Subcutaneous abdominal adipose tissue (tissue), 5 donors: ENCODE results near the gene P3R3URF.
A peak's percentile ranks its signal among the peaks of the same experiment; 100 is the strongest.
"Not testable (repeated sequence)": the region's sequence is repeated elsewhere in the genome, so short reads cannot be mapped to it uniquely, and the experiment has no call there.

Experiments used
- H3K27ac ChIP-seq: one replicate; pipeline ENCODE4 v1.7.0; 2013; ENCODE audit warnings: low read depth, mild to moderate bottlenecking, inconsistent platforms, low read length, moderate library complexity
- H3K27me3 ChIP-seq, 5 donors: one replicate each; pipeline ENCODE4 v1.7.0; 2013; ENCODE audit warnings: low read length in 5 of 5, inconsistent platforms in 1 of 5; ENCODE audit not compliant: control insufficient read depth in 5 of 5, insufficient read depth in 4 of 5
- H3K36me3 ChIP-seq, 5 donors: one replicate each; pipeline ENCODE4 v1.7.0; 2013; ENCODE audit warnings: low read length in 5 of 5; ENCODE audit not compliant: control insufficient read depth in 5 of 5, insufficient read depth in 5 of 5
- H3K4me1 ChIP-seq, 5 donors: one replicate each; pipeline ENCODE4 v1.7.0; 2013; ENCODE audit warnings: low read length in 5 of 5, mild to moderate bottlenecking in 3 of 5, moderate library complexity in 1 of 5; ENCODE audit not compliant: control insufficient read depth in 5 of 5, insufficient read depth in 5 of 5
- H3K4me3 ChIP-seq, 5 donors: one replicate each; pipeline ENCODE4 v1.7.0; 2013; ENCODE audit warnings: low read length in 5 of 5, low read depth in 1 of 5
- H3K9ac ChIP-seq, 5 donors: one replicate each; pipeline ENCODE4 v1.7.0; 2013; ENCODE audit warnings: low read length in 5 of 5, mild to moderate bottlenecking in 4 of 5, moderate library complexity in 3 of 5
- H3K9me3 ChIP-seq, 5 donors: one replicate each; pipeline ENCODE4 v1.7.0; 2013; ENCODE audit warnings: low read length in 5 of 5; ENCODE audit not compliant: control insufficient read depth in 5 of 5
- donor health status: healthy.
- donor health status: healthy.
- donor health status: healthy.
- donor health status: healthy.
- donor health status: healthy.

The P3R3URF gene

DNA sequence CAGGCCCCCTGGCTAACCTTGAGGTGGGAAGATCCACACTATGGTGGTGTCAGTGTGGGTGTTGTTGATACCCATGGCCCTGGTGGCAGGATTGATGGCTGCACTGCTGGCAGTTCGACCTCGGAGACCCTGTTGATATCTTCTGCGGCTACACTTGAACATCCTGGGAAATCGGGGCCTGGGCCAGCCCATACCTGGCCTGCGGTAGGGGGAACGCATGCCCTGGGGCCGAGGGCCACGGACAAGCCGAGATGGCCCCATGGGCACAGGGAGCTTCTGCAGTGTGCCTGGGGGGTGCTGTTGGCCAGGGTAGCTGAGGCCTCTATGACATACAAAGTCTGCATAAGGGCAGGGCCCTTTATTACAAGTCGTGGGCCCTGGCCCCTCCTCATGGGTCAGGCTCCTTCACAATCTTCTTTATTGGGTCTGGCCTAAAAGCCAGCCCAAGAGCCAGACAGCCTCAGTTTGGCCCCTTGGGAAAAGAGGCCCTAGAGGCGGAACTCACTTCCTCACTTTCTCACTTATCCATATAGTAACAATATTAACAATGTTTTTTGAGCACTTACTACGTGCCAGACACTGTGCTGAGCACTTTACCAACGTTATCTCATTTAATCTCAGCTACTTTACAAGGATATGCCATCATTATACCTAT lies at the start of gene P3R3URF:
P3R3URF (minus strand) TSS at position 278 of the 655 bp plus-strand sequence; CDS start at position 261, 17 bp downstream.
- Histone ChIP-seq H3K36me3 (no peaks in the 10 kb centered on the region), H3K27ac (no peak within 1 kb of the TSS), H3K4me1 (peaks cover 10 to 56% (median 25%) of the 10 kb centered on the region in 5 donors), H3K27me3 (peaks cover 0 to 9% (median 0%) of the 10 kb centered on the region in 5 donors), H3K9me3 (no peaks in the 10 kb centered on the region), H3K4me3 (no peak within 1 kb of the TSS), H3K9ac (peak within 1 kb of the TSS in 1 of 5 donors; percentile 45)

DNA sequence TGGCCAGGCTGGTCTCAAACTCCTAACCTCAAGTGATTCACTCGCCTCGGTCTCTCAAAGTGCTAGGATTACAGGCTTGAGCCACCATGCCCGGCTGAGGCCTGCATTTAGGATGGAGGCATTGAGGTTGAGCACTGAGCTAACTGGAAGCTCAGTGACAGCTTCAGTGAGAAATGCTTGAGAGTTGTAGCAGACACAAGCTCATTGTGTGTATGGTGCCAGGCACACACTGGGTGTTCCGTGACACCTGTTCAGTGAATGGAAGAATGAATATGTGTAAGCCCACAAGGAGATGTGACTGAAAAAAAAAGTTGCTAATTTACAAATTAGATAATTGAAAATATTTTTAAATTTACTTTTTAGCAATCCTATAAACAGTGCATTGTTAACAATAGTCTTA lies 48.7 kb upstream of the P3R3URF start:
- no peak overlapping the region for H3K27ac ChIP-seq

DNA sequence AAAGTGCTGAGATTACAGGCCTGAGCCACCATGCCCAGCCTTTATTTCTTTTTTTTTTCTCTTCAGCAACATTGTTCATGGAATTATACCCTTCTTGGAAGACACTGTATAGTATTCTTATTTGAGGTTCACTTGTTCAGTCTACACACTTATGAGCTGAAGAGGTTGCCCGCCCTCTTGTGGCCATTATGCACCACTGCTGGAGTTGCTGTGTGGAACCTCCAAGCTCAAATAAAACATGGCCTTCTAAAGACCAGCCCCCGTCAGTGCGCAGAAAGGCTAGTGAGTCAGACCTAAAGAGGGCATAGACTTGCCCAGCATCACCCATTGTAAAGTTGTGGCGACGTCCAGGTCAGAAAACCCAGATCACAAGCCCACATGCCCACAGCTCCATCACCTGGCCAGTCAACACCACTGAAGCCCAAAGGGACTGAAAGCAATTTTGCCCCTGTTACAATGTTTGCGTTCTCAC lies 47.2 kb upstream of the P3R3URF start:
- Histone ChIP-seq H3K27me3 (no peaks in the 10 kb centered on the region), H3K4me1 (peaks cover 0 to 4% (median 3%) of the 10 kb centered on the region in 5 donors), H3K9me3 (no peaks in the 10 kb centered on the region), H3K27ac (no peak overlapping the region), H3K36me3 (no peaks in the 10 kb centered on the region), H3K4me3 (no peak overlapping the region), H3K9ac (no peak overlapping the region)

More for the DNA sequence above, 48.7 kb upstream of the P3R3URF start:
- H3K4me1 ChIP-seq: peaks cover 0 to 4% (median 3%) of the 10 kb centered on the region in 5 donors
- H3K9ac ChIP-seq: no peak overlapping the region
- no peak overlapping the region for H3K4me3 ChIP-seq
- H3K9me3 ChIP-seq: no peaks in the 10 kb centered on the region
- no peaks in the 10 kb centered on the region for H3K27me3 ChIP-seq
- no peaks in the 10 kb centered on the region for H3K36me3 ChIP-seq

DNA sequence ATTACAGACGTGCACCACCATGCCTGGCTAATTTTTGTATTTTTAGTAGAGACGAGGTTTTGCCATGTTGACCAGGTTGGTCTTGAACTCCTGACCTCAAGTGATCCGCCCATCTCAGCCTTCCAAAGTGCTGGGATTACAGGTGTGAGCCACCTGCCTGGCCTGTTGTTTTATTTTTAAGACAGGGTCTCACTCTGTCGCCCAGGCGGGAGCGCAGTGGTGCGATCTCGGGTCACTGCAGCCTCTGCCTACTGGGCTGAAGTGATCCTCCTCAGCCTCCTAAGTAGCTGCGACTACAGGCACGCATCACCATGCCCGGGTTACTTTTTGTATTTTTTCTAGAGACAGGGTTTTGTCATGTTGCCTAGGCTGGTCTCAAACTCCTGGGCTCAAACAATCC lies 46.8 kb upstream of the P3R3URF start:
- not testable (repeated sequence) for H3K9ac ChIP-seq, H3K9me3 ChIP-seq, H3K27ac ChIP-seq, H3K36me3 ChIP-seq, H3K27me3 ChIP-seq, H3K4me3 ChIP-seq, H3K4me1 ChIP-seq

DNA sequence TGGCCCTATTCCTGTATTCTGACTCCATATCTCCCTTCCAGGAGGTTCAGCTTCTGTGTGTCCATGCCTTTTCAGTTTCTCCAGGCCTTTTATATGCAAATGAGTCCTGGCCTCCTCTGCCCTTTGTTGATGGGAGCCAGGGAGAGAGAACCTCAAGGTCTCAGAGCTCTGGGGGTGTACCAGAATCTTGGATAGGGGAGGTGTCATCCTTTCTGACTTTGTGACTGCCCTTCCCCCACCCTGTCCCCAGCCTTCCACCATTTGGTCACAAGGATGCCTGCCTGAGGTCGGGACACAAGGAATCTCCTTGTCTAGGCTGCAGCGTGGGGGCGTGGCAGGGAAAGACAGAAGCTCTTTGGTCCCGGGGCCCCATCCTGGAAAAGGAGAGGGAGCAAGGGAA lies 45.5 kb upstream of the P3R3URF start:
- Histone ChIP-seq H3K27ac (no peak overlapping the region), H3K4me1 (peaks cover 0 to 4% (median 3%) of the 10 kb centered on the region in 5 donors), H3K9ac (no peak overlapping the region)

DNA sequence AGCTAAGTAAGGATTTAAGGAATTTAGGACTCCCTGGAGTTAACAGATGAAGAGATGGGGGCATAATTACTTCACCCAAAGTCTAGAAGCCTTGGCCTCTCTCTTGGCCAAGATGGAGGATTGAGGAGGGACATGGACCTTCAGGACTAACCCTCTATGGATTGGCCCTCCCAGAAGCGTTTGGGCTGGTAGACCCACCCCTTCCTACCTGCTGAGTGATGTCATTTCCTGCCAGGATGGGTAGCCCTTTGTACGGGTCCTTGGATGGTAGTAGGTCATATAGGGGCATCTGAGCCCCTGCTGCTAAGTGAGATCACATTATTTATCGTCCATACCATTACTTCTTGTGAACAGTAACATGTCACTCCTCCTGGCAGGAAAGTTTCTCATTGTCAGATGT lies 44.5 kb upstream of the P3R3URF start:
- Histone ChIP-seq H3K9me3 (no peaks in the 10 kb centered on the region), H3K4me1 (peaks cover 0 to 4% (median 3%) of the 10 kb centered on the region in 5 donors), H3K9ac (no peak overlapping the region), H3K36me3 (no peaks in the 10 kb centered on the region), H3K27ac (no peak overlapping the region), H3K4me3 (no peak overlapping the region), H3K27me3 (no peaks in the 10 kb centered on the region)

More for the DNA sequence above, 45.5 kb upstream of the P3R3URF start:
- Histone ChIP-seq H3K4me3 (no peak overlapping the region), H3K36me3 (no peaks in the 10 kb centered on the region), H3K27me3 (no peaks in the 10 kb centered on the region), H3K9me3 (no peaks in the 10 kb centered on the region)

DNA sequence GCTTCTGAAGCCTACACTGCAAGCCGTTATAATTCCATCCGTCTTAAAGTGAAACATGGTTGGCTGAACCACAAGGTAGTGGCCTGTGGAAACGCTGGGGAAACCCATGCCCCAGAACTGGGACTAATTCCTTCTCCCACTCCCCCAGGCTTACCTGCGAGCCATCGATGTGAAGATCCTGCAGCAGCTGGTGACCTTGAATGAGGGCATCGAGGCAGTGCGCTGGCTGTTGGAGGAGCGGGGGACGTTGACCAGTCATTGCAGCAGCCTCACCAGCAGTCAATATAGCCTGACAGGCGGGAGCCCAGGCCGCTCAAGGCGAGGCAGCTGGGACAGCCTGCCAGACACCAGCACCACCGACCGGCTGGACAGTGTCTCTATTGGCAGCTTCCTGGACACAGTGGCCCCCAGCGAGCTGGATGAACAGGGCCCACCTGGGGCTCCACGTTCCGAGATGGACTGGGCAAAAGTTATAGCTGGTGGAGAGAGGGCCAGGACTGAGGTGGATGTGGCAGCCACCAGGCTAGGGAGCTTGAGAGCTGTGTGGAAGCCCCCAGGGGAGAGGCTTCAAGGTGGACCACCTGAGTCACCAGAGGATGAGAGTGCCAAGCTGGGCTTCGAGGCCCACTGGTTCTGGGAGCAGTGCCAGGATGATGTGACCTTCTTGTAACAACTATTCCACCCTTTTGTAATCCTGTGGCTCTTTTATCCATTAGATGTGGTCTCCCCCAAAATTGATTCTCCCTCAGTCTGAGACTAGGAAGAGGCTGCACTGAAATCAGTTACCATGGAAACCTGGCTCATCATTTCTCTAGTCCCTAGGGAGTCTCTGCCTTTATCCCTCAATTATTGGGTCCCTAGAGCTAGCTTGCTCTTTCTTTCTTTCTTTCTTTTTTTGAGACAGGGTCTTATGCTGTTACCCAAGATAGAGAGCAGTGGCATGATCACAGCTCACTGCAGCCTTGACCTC lies 43.5 kb upstream of the P3R3URF start:
- H3K9ac ChIP-seq: no peak overlapping the region
- H3K27ac ChIP-seq: no peak overlapping the region
- H3K36me3 ChIP-seq: no peaks in the 10 kb centered on the region
- peaks cover 0 to 4% (median 3%) of the 10 kb centered on the region in 5 donors for H3K4me1 ChIP-seq
- H3K27me3 ChIP-seq: no peaks in the 10 kb centered on the region
- no peaks in the 10 kb centered on the region for H3K9me3 ChIP-seq
- no peak overlapping the region for H3K4me3 ChIP-seq

DNA sequence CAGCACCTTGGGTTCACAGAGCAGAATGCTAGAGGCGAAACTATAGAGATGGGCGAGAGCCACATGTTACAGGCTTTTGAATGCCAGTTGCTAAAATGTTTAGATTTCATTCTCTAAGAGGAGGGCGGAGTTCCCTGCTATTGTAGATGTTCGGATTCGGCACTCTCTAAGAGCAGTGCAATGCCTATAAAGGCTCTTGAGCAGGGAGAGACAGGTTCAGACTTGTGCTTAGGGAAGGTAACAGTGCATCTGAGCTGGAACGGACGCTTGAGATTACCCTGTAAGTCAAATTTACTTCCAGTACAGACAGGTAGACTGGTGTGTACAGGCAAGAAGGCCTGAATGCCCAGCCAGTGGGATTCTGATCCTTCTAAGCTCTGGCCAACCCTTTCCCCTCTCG lies 42.2 kb upstream of the P3R3URF start:
- Histone ChIP-seq H3K27me3 (no peaks in the 10 kb centered on the region), H3K27ac (no peak overlapping the region), H3K9me3 (no peaks in the 10 kb centered on the region), H3K4me1 (peaks cover 0 to under 1% (median 0%) of the 10 kb centered on the region in 5 donors), H3K36me3 (no peaks in the 10 kb centered on the region), H3K9ac (no peak overlapping the region), H3K4me3 (no peak overlapping the region)

DNA sequence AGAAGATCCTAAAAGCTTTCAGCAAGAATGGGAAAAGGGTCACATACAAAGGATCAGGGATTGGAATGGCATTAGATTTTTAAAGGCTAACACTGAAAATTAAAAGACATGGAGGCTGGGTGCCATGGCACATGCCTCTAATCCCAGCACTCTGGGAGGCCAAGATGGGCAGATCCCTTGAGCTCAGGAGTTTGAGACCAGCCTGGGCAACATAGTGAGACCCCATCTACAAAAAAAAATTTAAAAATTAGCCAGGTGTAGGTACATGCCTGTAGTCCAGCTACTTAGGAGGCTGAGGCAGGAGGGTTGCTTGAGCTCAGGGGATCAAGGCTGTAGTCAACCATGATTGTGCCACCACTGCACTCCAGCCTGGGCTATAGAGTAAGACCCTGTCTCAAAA lies 39.2 kb upstream of the P3R3URF start:
- Histone ChIP-seq H3K9me3 (no peaks in the 10 kb centered on the region), H3K4me1 (no peaks in the 10 kb centered on the region), H3K27me3 (no peaks in the 10 kb centered on the region), H3K4me3 (no peak overlapping the region), H3K9ac (no peak overlapping the region), H3K36me3 (no peaks in the 10 kb centered on the region), H3K27ac (no peak overlapping the region)

DNA sequence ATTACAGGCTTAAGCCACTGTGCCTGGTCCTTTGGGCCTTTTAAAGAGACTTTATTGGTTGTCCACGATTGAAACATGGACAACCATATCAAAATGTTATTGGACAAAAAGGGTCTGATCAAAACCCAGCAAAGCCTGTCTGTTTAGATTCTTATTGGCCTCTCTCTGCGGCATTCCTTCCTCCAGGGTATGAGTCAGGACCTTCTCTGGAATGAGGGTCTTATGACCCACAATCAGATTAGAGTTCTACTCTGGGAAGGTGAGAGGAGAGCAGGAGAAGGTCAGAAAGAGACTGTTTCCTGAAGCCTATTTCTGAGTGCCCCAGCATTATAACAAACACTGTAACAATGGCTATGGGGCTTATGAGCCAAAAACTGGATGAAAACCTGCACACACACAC lies 34.8 kb upstream of the P3R3URF start:
- no peaks in the 10 kb centered on the region for H3K4me1 ChIP-seq
- no peak overlapping the region for H3K9ac ChIP-seq
- H3K36me3 ChIP-seq: no peaks in the 10 kb centered on the region
- H3K27ac ChIP-seq: no peak overlapping the region
- H3K27me3 ChIP-seq: no peaks in the 10 kb centered on the region
- H3K9me3 ChIP-seq: no peaks in the 10 kb centered on the region
- no peak overlapping the region for H3K4me3 ChIP-seq
